Fibroblast of lung (primary cell): Measurements from ENCODE around the gene CARMIL1. TPM values are rescaled to one million over a fixed set of nuclear protein-coding genes. Genes with fewer than 3 reads are reported as not detected.

Source experiments
- DNase-seq, 2 donors: peaks; one replicate each; pipeline versions ENCODE4 v3.0.0 to v3.0.0-alpha.2; 2010; ENCODE audit warnings: low read depth in 2 of 2
- H2AFZ ChIP-seq: 2 replicates; pipeline ENCODE4 v1.5.1; 2012; ENCODE audit warnings: low read length, control low read depth, inconsistent platforms
- H3K27ac ChIP-seq: 2 replicates; pipeline ENCODE4 v1.5.1; 2011; ENCODE audit warnings: low read length, control low read depth; ENCODE audit not compliant: insufficient read depth
- H3K27me3 ChIP-seq: 2 replicates; pipeline ENCODE4 v1.5.1; 2011; ENCODE audit warnings: mild to moderate bottlenecking, low read length; ENCODE audit not compliant: control insufficient read depth, insufficient read depth
- H3K36me3 ChIP-seq: 2 replicates; pipeline ENCODE4 v1.5.1; 2011; ENCODE audit warnings: low read length; ENCODE audit not compliant: control insufficient read depth, insufficient read depth
- H3K4me1 ChIP-seq: 2 replicates; pipeline ENCODE4 v1.5.1; 2011; ENCODE audit warnings: low read length; ENCODE audit not compliant: control insufficient read depth, insufficient read depth; ENCODE audit errors: extremely low read depth
- H3K4me2 ChIP-seq: 2 replicates; pipeline ENCODE4 v1.5.1; 2011; ENCODE audit warnings: low read length, control low read depth; ENCODE audit not compliant: insufficient read depth; ENCODE audit errors: extremely low read depth
- H3K4me3 ChIP-seq, 4 experiments: fragments of 200-600 bp in 1 of 4; sonication (generic) in 1 of 4; replicated peaks in 1 of 4; 2 replicates each; pipeline ENCODE4 v1.5.1; 2011 to 2016; ENCODE audit warnings: low read length in 4 of 4, low read depth in 3 of 4, mild to moderate bottlenecking in 3 of 4, control low read depth in 2 of 4, inconsistent platforms in 1 of 4, mixed read lengths in 1 of 4; ENCODE audit not compliant: insufficient read depth in 1 of 4; ENCODE audit errors: control extremely low read depth in 1 of 4
- H3K79me2 ChIP-seq: 2 replicates; pipeline ENCODE4 v1.5.1; 2012; ENCODE audit warnings: mild to moderate bottlenecking, low read length, inconsistent platforms; ENCODE audit not compliant: control insufficient read depth, insufficient read depth
- H3K9ac ChIP-seq: 2 replicates; pipeline ENCODE4 v1.5.1; 2011; ENCODE audit warnings: mild to moderate bottlenecking, low read length, control low read depth; ENCODE audit not compliant: insufficient read depth
- H3K9me3 ChIP-seq: 2 replicates; pipeline ENCODE4 v1.5.1; 2012; ENCODE audit warnings: low read depth, low read length; ENCODE audit not compliant: control insufficient read depth, insufficient read depth
- H4K20me1 ChIP-seq: 2 replicates; pipeline ENCODE4 v1.5.1; 2011; ENCODE audit warnings: low read length; ENCODE audit not compliant: control insufficient read depth, insufficient read depth; ENCODE audit errors: extremely low read depth
- EZH2 ChIP-seq: IDR thresholded peaks from 2 replicates; pipeline ENCODE4 v1.5.1; 2012; ENCODE audit warnings: low read length, control low read depth, mild to moderate bottlenecking; ENCODE audit errors: missing control alignments
- polyA plus RNA-seq, 2 donors: library from polyadenylated mRNA; depleted of rRNA in 1 of 2; stranded (reverse) in 1 of 2; unstranded in 1 of 2; fragments of >200 nt; gene quantifications; 2 replicates each; pipeline ENCODE4 v1.2.1, GENCODE V29; 2011 to 2012; ENCODE audit warnings: missing spikeins in 1 of 2
- total RNA-seq: library from RNA; depleted of rRNA; stranded (reverse); fragments of >200 nt; gene quantifications from 2 replicates; pipeline ENCODE4 v1.2.1, GENCODE V29; 2014
- TF ChIP-seq, protein P1 (sequence below), 2 donors: IDR thresholded peaks in 1 of 2; conservative IDR thresholded peaks in 1 of 2; 1 replicate in 1 of 2; 2 replicates in 1 of 2; pipeline ENCODE4 v1.5.1; 2011 to 2012; ENCODE audit warnings: low read length in 2 of 2, control low read depth in 1 of 2, inconsistent platforms in 1 of 2, low read depth in 1 of 2, mild to moderate bottlenecking in 1 of 2

The CARMIL1 gene
- total and polyA plus RNA-seq, 2 donors (not counting 1 experiment from before 2014, with no cell fraction given), result 10.2 to 12.5 TPM

DNA sequence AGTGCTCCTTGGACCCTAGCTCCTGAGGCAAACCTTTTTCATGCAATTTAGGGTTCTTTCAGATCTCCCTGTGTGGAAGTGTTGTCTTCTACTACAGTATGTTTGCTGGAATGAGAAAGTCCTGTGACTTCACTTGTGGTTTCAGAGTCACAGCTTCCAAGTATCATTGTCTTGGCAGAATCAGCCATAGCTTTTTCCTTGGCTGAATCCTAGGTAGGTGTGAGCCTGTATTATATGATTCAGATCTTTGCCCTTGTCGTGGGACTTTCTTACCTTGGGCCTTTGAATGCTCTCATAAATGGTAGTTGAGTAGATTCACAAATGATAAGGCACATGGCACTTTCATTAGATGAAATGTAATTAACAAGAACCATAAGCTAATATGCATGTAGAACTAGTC lies 16.5 kb downstream of the CARMIL1 start:
- Histone ChIP-seq H3K4me2 (no peak overlapping the region), H3K27me3 (no peaks in the 10 kb centered on the region), H3K36me3 (no peaks in the 10 kb centered on the region), H3K4me1 (peaks cover 6% of the 10 kb centered on the region), H3K27ac (no peak overlapping the region), H3K9ac (no peak overlapping the region), H3K79me2 (peaks cover 3% of the 10 kb centered on the region), H2AFZ (no peak overlapping the region), H4K20me1 (no peaks in the 10 kb centered on the region), H3K9me3 (no peaks in the 10 kb centered on the region), H3K4me3 (no peak overlapping the region)
- DNase-seq, result peak in 1 of 2 donors; percentile 47
- no peak for TF ChIP-seq EZH2
- TF ChIP-seq, protein P1, sequence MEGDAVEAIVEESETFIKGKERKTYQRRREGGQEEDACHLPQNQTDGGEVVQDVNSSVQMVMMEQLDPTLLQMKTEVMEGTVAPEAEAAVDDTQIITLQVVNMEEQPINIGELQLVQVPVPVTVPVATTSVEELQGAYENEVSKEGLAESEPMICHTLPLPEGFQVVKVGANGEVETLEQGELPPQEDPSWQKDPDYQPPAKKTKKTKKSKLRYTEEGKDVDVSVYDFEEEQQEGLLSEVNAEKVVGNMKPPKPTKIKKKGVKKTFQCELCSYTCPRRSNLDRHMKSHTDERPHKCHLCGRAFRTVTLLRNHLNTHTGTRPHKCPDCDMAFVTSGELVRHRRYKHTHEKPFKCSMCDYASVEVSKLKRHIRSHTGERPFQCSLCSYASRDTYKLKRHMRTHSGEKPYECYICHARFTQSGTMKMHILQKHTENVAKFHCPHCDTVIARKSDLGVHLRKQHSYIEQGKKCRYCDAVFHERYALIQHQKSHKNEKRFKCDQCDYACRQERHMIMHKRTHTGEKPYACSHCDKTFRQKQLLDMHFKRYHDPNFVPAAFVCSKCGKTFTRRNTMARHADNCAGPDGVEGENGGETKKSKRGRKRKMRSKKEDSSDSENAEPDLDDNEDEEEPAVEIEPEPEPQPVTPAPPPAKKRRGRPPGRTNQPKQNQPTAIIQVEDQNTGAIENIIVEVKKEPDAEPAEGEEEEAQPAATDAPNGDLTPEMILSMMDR (conservative IDR thresholded peaks at IDR 0.05 in 1 of 2, IDR thresholded peaks at IDR 0.05 in 1 of 2; ENCODE audit: low read depth in 1 of 2, low read length in 2 of 2), result no peak

DNA sequence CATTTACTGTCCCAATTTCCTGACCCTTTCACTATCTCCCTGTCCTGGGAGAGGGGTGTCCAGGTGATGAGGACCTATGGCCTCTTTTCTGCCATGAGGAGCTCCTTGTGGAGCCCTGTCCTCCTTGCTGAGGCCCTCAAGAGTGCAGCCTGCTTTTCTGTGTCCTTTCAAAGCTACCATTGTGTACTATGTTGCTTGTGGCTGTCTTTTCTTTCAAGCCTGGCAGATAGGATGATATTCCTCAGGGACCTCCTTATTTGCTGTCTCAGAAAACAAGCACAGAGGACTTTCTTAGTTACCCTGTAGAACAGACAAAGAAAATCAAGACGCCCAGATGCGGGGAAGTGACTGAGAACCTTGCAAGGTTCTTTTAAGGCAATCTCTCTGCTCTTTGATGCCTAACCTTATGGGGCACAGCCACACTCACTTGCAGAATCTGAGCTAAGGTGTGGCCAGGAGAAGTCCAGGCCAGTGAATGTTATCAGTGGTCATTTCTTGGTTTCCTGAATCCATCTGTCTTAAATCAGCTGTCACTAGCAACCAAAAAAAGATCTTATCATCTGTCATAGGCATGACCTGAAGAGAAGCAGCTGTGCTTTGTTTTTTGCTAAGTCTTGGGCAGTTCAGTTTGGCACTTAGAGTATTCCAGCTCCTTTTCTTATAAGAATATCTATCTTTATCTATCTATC lies 17.2 kb downstream of the CARMIL1 start:
- Histone ChIP-seq H3K27ac (peak overlapping the region; percentile 61), H3K4me3 (no peak overlapping the region)

DNA sequence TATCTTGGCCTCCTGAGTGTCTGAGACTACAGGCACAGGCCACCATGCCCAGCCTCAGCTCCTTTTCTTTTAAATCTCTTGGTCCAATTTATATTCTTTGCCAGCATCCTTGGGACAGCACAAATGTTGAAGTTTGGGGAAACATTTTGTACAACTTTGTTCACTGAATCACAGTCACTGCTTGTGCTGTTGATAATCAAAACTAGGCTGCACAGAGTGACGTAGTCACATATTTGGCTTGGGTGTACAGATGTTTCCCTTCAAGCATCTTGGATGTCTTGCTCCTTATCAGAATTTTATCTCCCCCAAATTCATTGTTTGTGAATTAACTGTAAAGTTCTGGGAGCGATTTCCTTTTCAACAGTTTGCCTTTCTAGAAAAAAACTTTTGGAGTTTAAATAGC lies 17.9 kb downstream of the CARMIL1 start:
- peak; percentile 52 to 80 for DNase-seq
- Histone ChIP-seq H2AFZ (no peak overlapping the region), H3K27me3 (no peaks in the 10 kb centered on the region), H4K20me1 (no peaks in the 10 kb centered on the region), H3K36me3 (no peaks in the 10 kb centered on the region), H3K27ac (peak overlapping the region; percentile 61), H3K79me2 (peaks cover 5% of the 10 kb centered on the region), H3K4me1 (peaks cover 8% of the 10 kb centered on the region), H3K4me3 (no peak overlapping the region), H3K4me2 (peak overlapping the region; percentile 57), H3K9ac (no peak overlapping the region), H3K9me3 (no peaks in the 10 kb centered on the region)
- TF ChIP-seq EZH2, result no peak
- TF ChIP-seq, protein P1 (conservative IDR thresholded peaks at IDR 0.05 in 1 of 2, IDR thresholded peaks at IDR 0.05 in 1 of 2; ENCODE audit: low read depth in 1 of 2, low read length in 2 of 2), result no peak

More for the DNA sequence above, 17.2 kb downstream of the CARMIL1 start:
- Histone ChIP-seq H3K4me2 (peak overlapping the region; percentile 4), H4K20me1 (no peaks in the 10 kb centered on the region), H3K36me3 (no peaks in the 10 kb centered on the region), H2AFZ (no peak overlapping the region), H3K9ac (no peak overlapping the region), H3K4me1 (peaks cover 6% of the 10 kb centered on the region), H3K79me2 (peaks cover 5% of the 10 kb centered on the region), H3K9me3 (no peaks in the 10 kb centered on the region), H3K27me3 (no peaks in the 10 kb centered on the region)
- peak in 1 of 2 donors; percentile 41 for DNase-seq
- TF ChIP-seq EZH2, result no peak
- TF ChIP-seq, protein P1 (conservative IDR thresholded peaks at IDR 0.05 in 1 of 2, IDR thresholded peaks at IDR 0.05 in 1 of 2; ENCODE audit: low read depth in 1 of 2, low read length in 2 of 2), result no peak
